ENCODE results near the gene SLC6A13.
"Not testable (repeated sequence)": the region's sequence is repeated elsewhere in the genome, so short reads cannot be mapped to it uniquely, and the experiment has no call there.

Gene SLC6A13

GRCh38 chr12:264269-264668, 1.6 kb upstream of the SLC6A13 start:
- no peak for DNase-seq (ENCODE audit: low read depth)

- DNase-seq (ENCODE audit: low read depth) = no peak
These were observed 938 bp upstream of the SLC6A13 start for GRCh38 chr12:263574-263973.

- DNase-seq (ENCODE audit: low read depth) = no peak
These were observed 523 bp downstream of the SLC6A13 start for GRCh38 chr12:262113-262512.

GRCh38 chr12:257521-258321, 4.9 kb downstream of the SLC6A13 start:
- DNase-seq (ENCODE audit: low read depth) = no peak

- no peak for DNase-seq (ENCODE audit: low read depth)
These were observed 5.7 kb downstream of the SLC6A13 start for GRCh38 chr12:256958-257357.

GRCh38 chr12:256225-256624, 6.4 kb downstream of the SLC6A13 start:
- DNase-seq (ENCODE audit: low read depth) = no peak

GRCh38 chr12:254912-255311, 7.7 kb downstream of the SLC6A13 start:
- DNase-seq (ENCODE audit: low read depth) = no peak

GRCh38 chr12:254039-254438, 8.6 kb downstream of the SLC6A13 start:
- no peak for DNase-seq (ENCODE audit: low read depth)

- no peak for DNase-seq (ENCODE audit: low read depth)
These were observed 9.4 kb downstream of the SLC6A13 start for GRCh38 chr12:253116-253831.

- no peak for DNase-seq (ENCODE audit: low read depth)
These were observed 10.0 kb downstream of the SLC6A13 start for GRCh38 chr12:252636-253035.

GRCh38 chr12:247271-247670, 15.4 kb downstream of the SLC6A13 start:
- DNase-seq (ENCODE audit: low read depth) = no peak

GRCh38 chr12:243381-243780, 19.3 kb downstream of the SLC6A13 start:
- DNase-seq (ENCODE audit: low read depth) = no peak

- no peak for DNase-seq (ENCODE audit: low read depth)
These were observed 20.1 kb downstream of the SLC6A13 start for GRCh38 chr12:242496-242895.

GRCh38 chr12:241266-241665, 21.4 kb downstream of the SLC6A13 start:
- DNase-seq (ENCODE audit: low read depth) = no peak

- no peak for DNase-seq (ENCODE audit: low read depth)
These were observed 22.1 kb downstream of the SLC6A13 start for GRCh38 chr12:240566-240965.

- no peak for DNase-seq (ENCODE audit: low read depth)
These were observed 23.8 kb downstream of the SLC6A13 start for GRCh38 chr12:238736-239398.

- no peak for DNase-seq (ENCODE audit: low read depth)
These were observed 24.5 kb downstream of the SLC6A13 start for GRCh38 chr12:238116-238515.

GRCh38 chr12:237026-237815, 25.4 kb downstream of the SLC6A13 start:
- DNase-seq (ENCODE audit: low read depth) = no peak

GRCh38 chr12:236445-236844, 26.2 kb downstream of the SLC6A13 start:
- no peak for DNase-seq (ENCODE audit: low read depth)

- DNase-seq (ENCODE audit: low read depth) = not testable (repeated sequence)
These were observed 26.7 kb downstream of the SLC6A13 start for GRCh38 chr12:235967-236366.

- DNase-seq (ENCODE audit: low read depth) = no peak
These were observed 27.7 kb downstream of the SLC6A13 start for GRCh38 chr12:234891-235415.

- no peak for DNase-seq (ENCODE audit: low read depth)
These were observed 28.6 kb downstream of the SLC6A13 start for GRCh38 chr12:234019-234418.

Data from stimulated activated CD8-positive, alpha-beta memory T cell treated with anti-CD3 and anti-CD28 coated beads, Interleukin-12 subunit alpha, Interleukin-12 subunit beta, amount 100 ng/mL, for 1 hour (primary cell).